Fibroblast of lung (primary cell): ENCODE measurements around the gene C11orf97. TPM values are rescaled to one million over a fixed set of nuclear protein-coding genes. Genes with fewer than 3 reads are reported as not detected.

Experiments
- DNase-seq, 2 donors: peaks; one replicate each; pipeline versions ENCODE4 v3.0.0 to v3.0.0-alpha.2; 2010; ENCODE audit warnings: low read depth in 2 of 2
- H2AFZ ChIP-seq: 2 replicates; pipeline ENCODE4 v1.5.1; 2012; ENCODE audit warnings: low read length, control low read depth, inconsistent platforms
- H3K27ac ChIP-seq: 2 replicates; pipeline ENCODE4 v1.5.1; 2011; ENCODE audit warnings: low read length, control low read depth; ENCODE audit not compliant: insufficient read depth
- H3K27me3 ChIP-seq: 2 replicates; pipeline ENCODE4 v1.5.1; 2011; ENCODE audit warnings: mild to moderate bottlenecking, low read length; ENCODE audit not compliant: control insufficient read depth, insufficient read depth
- H3K36me3 ChIP-seq: 2 replicates; pipeline ENCODE4 v1.5.1; 2011; ENCODE audit warnings: low read length; ENCODE audit not compliant: control insufficient read depth, insufficient read depth
- H3K4me1 ChIP-seq: 2 replicates; pipeline ENCODE4 v1.5.1; 2011; ENCODE audit warnings: low read length; ENCODE audit not compliant: control insufficient read depth, insufficient read depth; ENCODE audit errors: extremely low read depth
- H3K4me2 ChIP-seq: 2 replicates; pipeline ENCODE4 v1.5.1; 2011; ENCODE audit warnings: low read length, control low read depth; ENCODE audit not compliant: insufficient read depth; ENCODE audit errors: extremely low read depth
- H3K4me3 ChIP-seq, 4 experiments: fragments of 200-600 bp in 1 of 4; sonication (generic) in 1 of 4; replicated peaks in 1 of 4; 2 replicates each; pipeline ENCODE4 v1.5.1; 2011 to 2016; ENCODE audit warnings: low read length in 4 of 4, low read depth in 3 of 4, mild to moderate bottlenecking in 3 of 4, control low read depth in 2 of 4, inconsistent platforms in 1 of 4, mixed read lengths in 1 of 4; ENCODE audit not compliant: insufficient read depth in 1 of 4; ENCODE audit errors: control extremely low read depth in 1 of 4
- H3K79me2 ChIP-seq: 2 replicates; pipeline ENCODE4 v1.5.1; 2012; ENCODE audit warnings: mild to moderate bottlenecking, low read length, inconsistent platforms; ENCODE audit not compliant: control insufficient read depth, insufficient read depth
- H3K9ac ChIP-seq: 2 replicates; pipeline ENCODE4 v1.5.1; 2011; ENCODE audit warnings: mild to moderate bottlenecking, low read length, control low read depth; ENCODE audit not compliant: insufficient read depth
- H3K9me3 ChIP-seq: 2 replicates; pipeline ENCODE4 v1.5.1; 2012; ENCODE audit warnings: low read depth, low read length; ENCODE audit not compliant: control insufficient read depth, insufficient read depth
- H4K20me1 ChIP-seq: 2 replicates; pipeline ENCODE4 v1.5.1; 2011; ENCODE audit warnings: low read length; ENCODE audit not compliant: control insufficient read depth, insufficient read depth; ENCODE audit errors: extremely low read depth
- CTCF ChIP-seq, 2 donors: IDR thresholded peaks in 1 of 2; conservative IDR thresholded peaks in 1 of 2; 1 replicate in 1 of 2; 2 replicates in 1 of 2; pipeline ENCODE4 v1.5.1; 2011 to 2012; ENCODE audit warnings: low read length in 2 of 2, control low read depth in 1 of 2, inconsistent platforms in 1 of 2, low read depth in 1 of 2, mild to moderate bottlenecking in 1 of 2
- EZH2 ChIP-seq: IDR thresholded peaks from 2 replicates; pipeline ENCODE4 v1.5.1; 2012; ENCODE audit warnings: low read length, control low read depth, mild to moderate bottlenecking; ENCODE audit errors: missing control alignments
- polyA plus RNA-seq, 2 donors: library from polyadenylated mRNA; depleted of rRNA in 1 of 2; stranded (reverse) in 1 of 2; unstranded in 1 of 2; fragments of >200 nt; gene quantifications; 2 replicates each; pipeline ENCODE4 v1.2.1, GENCODE V29; 2011 to 2012; ENCODE audit warnings: missing spikeins in 1 of 2
- total RNA-seq: library from RNA; depleted of rRNA; stranded (reverse); fragments of >200 nt; gene quantifications from 2 replicates; pipeline ENCODE4 v1.2.1, GENCODE V29; 2014

The C11orf97 gene
- total and polyA plus RNA-seq, 2 donors (not counting 1 experiment from before 2014, with no cell fraction given): not detected

- no peak overlapping the region for H3K4me3 ChIP-seq
- no peaks in the 10 kb centered on the region for H3K27me3 ChIP-seq
- H3K4me2 ChIP-seq: no peak overlapping the region
- no peak for DNase-seq
- TF ChIP-seq CTCF (conservative IDR thresholded peaks at IDR 0.05 in 1 of 2, IDR thresholded peaks at IDR 0.05 in 1 of 2; ENCODE audit: low read depth in 1 of 2, low read length in 2 of 2): no peak
- TF ChIP-seq EZH2: no peak
- no peaks in the 10 kb centered on the region for H3K4me1 ChIP-seq
- H3K27ac ChIP-seq: no peak overlapping the region
- no peaks in the 10 kb centered on the region for H3K9me3 ChIP-seq
- H2AFZ ChIP-seq: no peak overlapping the region
- H3K79me2 ChIP-seq: no peaks in the 10 kb centered on the region
- H4K20me1 ChIP-seq: no peaks in the 10 kb centered on the region
- H3K9ac ChIP-seq: no peak overlapping the region
- no peaks in the 10 kb centered on the region for H3K36me3 ChIP-seq
Observed at GRCh38 chr11:94507485-94507884, 4.8 kb upstream of the C11orf97 start.

- Histone ChIP-seq H3K9ac (no peak overlapping the region), H3K4me1 (no peaks in the 10 kb centered on the region), H4K20me1 (no peaks in the 10 kb centered on the region), H3K4me3 (no peak overlapping the region), H3K4me2 (no peak overlapping the region), H3K79me2 (no peaks in the 10 kb centered on the region), H3K27me3 (peaks cover 3% of the 10 kb centered on the region), H3K27ac (no peak overlapping the region), H3K36me3 (no peaks in the 10 kb centered on the region), H2AFZ (no peak overlapping the region), H3K9me3 (no peaks in the 10 kb centered on the region)
- TF ChIP-seq CTCF (conservative IDR thresholded peaks at IDR 0.05 in 1 of 2, IDR thresholded peaks at IDR 0.05 in 1 of 2; ENCODE audit: low read depth in 1 of 2, low read length in 2 of 2) (no peak), EZH2 (no peak)
- DNase-seq: peak in 1 of 2 donors; percentile 18
Observed at GRCh38 chr11:94513091-94513490, 830 bp downstream of the C11orf97 start.

GRCh38 chr11:94515398-94515797, 3.1 kb downstream of the C11orf97 start:
- H3K79me2 ChIP-seq: no peaks in the 10 kb centered on the region
- TF ChIP-seq CTCF (conservative IDR thresholded peaks at IDR 0.05 in 1 of 2, IDR thresholded peaks at IDR 0.05 in 1 of 2; ENCODE audit: low read depth in 1 of 2, low read length in 2 of 2): no peak
- no peak for TF ChIP-seq EZH2

More at GRCh38 chr11:94515398-94515797, 3.1 kb downstream of the C11orf97 start:
- Histone ChIP-seq H4K20me1 (no peaks in the 10 kb centered on the region), H2AFZ (no peak overlapping the region), H3K4me1 (no peaks in the 10 kb centered on the region), H3K9ac (no peak overlapping the region), H3K4me2 (no peak overlapping the region), H3K4me3 (no peak overlapping the region), H3K9me3 (no peaks in the 10 kb centered on the region), H3K27me3 (peaks cover 3% of the 10 kb centered on the region), H3K27ac (no peak overlapping the region), H3K36me3 (no peaks in the 10 kb centered on the region)
- no peak for DNase-seq
